Stimulated activated naive CD8-positive, alpha-beta T cell treated with anti-CD3 and anti-CD28 coated beads, Interleukin-15, Interleukin-2, amounts not matched to agents 100 ng/mL and 50 ng/mL, for 24 hours (primary cell): Measurements from ENCODE around the gene INTS2.
"Not testable (repeated sequence)": the region's sequence is repeated elsewhere in the genome, so short reads cannot be mapped to it uniquely, and the experiment has no call there.

Source experiments
- H3K27ac Mint-ChIP-seq: one replicate; pipeline ENCODE4 v1.8.0; 2021; ENCODE audit warnings: mild to moderate bottlenecking, mixed read lengths
- H3K27me3 Mint-ChIP-seq: one replicate; pipeline ENCODE4 v1.8.0; 2021; ENCODE audit warnings: mixed read lengths
- H3K36me3 Mint-ChIP-seq: one replicate; pipeline ENCODE4 v1.8.0; 2021; ENCODE audit warnings: low read depth, mixed read lengths
- H3K4me1 Mint-ChIP-seq: one replicate; pipeline ENCODE4 v1.8.0; 2021; ENCODE audit warnings: low read depth, mixed read lengths
- H3K4me3 Mint-ChIP-seq: one replicate; pipeline ENCODE4 v1.8.0; 2021; ENCODE audit warnings: mild to moderate bottlenecking, mixed read lengths
- H3K9me3 Mint-ChIP-seq: one replicate; pipeline ENCODE4 v1.8.0; 2021; ENCODE audit warnings: mixed read lengths

Gene INTS2

GRCh38 chr17:61875285-61875684 is 52.5 kb downstream of the INTS2 start:
- Mint-ChIP-seq H3K36me3 (peaks cover 59% of the 10 kb centered on the region), H3K4me1 (no peaks in the 10 kb centered on the region)

GRCh38 chr17:61874075-61874474 is 53.7 kb downstream of the INTS2 start:
- peaks cover 58% of the 10 kb centered on the region for H3K36me3 Mint-ChIP-seq
- H3K27ac Mint-ChIP-seq = peak overlapping the region; percentile 10
- no peak overlapping the region for H3K4me3 Mint-ChIP-seq
- H3K27me3 Mint-ChIP-seq = no peaks in the 10 kb centered on the region
- no peaks in the 10 kb centered on the region for H3K4me1 Mint-ChIP-seq
- H3K9me3 Mint-ChIP-seq = no peaks in the 10 kb centered on the region

More at GRCh38 chr17:61875285-61875684, 52.5 kb downstream of the INTS2 start:
- no peaks in the 10 kb centered on the region for H3K9me3 Mint-ChIP-seq
- H3K4me3 Mint-ChIP-seq = no peak overlapping the region
- no peaks in the 10 kb centered on the region for H3K27me3 Mint-ChIP-seq
- H3K27ac Mint-ChIP-seq = no peak overlapping the region

GRCh38 chr17:61872099-61872498 is 55.7 kb downstream of the INTS2 start:
- no peaks in the 10 kb centered on the region for H3K9me3 Mint-ChIP-seq
- H3K36me3 Mint-ChIP-seq = peaks cover 48% of the 10 kb centered on the region
- no peaks in the 10 kb centered on the region for H3K4me1 Mint-ChIP-seq
- H3K27ac Mint-ChIP-seq = no peak overlapping the region
- no peak overlapping the region for H3K4me3 Mint-ChIP-seq
- no peaks in the 10 kb centered on the region for H3K27me3 Mint-ChIP-seq

GRCh38 chr17:61869138-61869537 is 58.6 kb downstream of the INTS2 start:
- H3K36me3 Mint-ChIP-seq = peaks cover 37% of the 10 kb centered on the region
- no peak overlapping the region for H3K27ac Mint-ChIP-seq

GRCh38 chr17:61868074-61868473 is 59.7 kb downstream of the INTS2 start:
- no peak overlapping the region for H3K27ac Mint-ChIP-seq
- H3K9me3 Mint-ChIP-seq = no peaks in the 10 kb centered on the region
- no peak overlapping the region for H3K4me3 Mint-ChIP-seq
- H3K4me1 Mint-ChIP-seq = peaks cover 10% of the 10 kb centered on the region
- H3K27me3 Mint-ChIP-seq = no peaks in the 10 kb centered on the region
- peaks cover 30% of the 10 kb centered on the region for H3K36me3 Mint-ChIP-seq

More at GRCh38 chr17:61869138-61869537, 58.6 kb downstream of the INTS2 start:
- Mint-ChIP-seq H3K4me3 (no peak overlapping the region), H3K4me1 (peaks cover 4% of the 10 kb centered on the region), H3K9me3 (no peaks in the 10 kb centered on the region), H3K27me3 (no peaks in the 10 kb centered on the region)

GRCh38 chr17:61867033-61867432 is 60.7 kb downstream of the INTS2 start:
- H3K27me3 Mint-ChIP-seq = no peaks in the 10 kb centered on the region
- H3K4me3 Mint-ChIP-seq = no peak overlapping the region
- peaks cover 30% of the 10 kb centered on the region for H3K36me3 Mint-ChIP-seq
- no peaks in the 10 kb centered on the region for H3K9me3 Mint-ChIP-seq
- H3K27ac Mint-ChIP-seq = no peak overlapping the region
- H3K4me1 Mint-ChIP-seq = peaks cover 18% of the 10 kb centered on the region

GRCh38 chr17:61863801-61864126 is 64.0 kb downstream of the INTS2 start:
- Mint-ChIP-seq H3K36me3 (peaks cover 25% of the 10 kb centered on the region), H3K9me3 (no peaks in the 10 kb centered on the region), H3K4me3 (peak overlapping the region; percentile 96), H3K27me3 (no peaks in the 10 kb centered on the region), H3K4me1 (peaks cover 29% of the 10 kb centered on the region), H3K27ac (peak overlapping the region; percentile 92)

- H3K27me3 Mint-ChIP-seq = no peaks in the 10 kb centered on the region
- H3K36me3 Mint-ChIP-seq = peaks cover 25% of the 10 kb centered on the region
- peaks cover 29% of the 10 kb centered on the region for H3K4me1 Mint-ChIP-seq
- H3K27ac Mint-ChIP-seq = peak within 1 kb of the TSS; percentile 92
- H3K4me3 Mint-ChIP-seq = peak within 1 kb of the TSS; percentile 96
- H3K9me3 Mint-ChIP-seq = no peaks in the 10 kb centered on the region
Observed at GRCh38 chr17:61862975-61863800, 64.6 kb downstream of the INTS2 start, which contains the start of gene BRIP1. BRIP1 (minus strand) TSS chr17:61863528; CDS start chr17:61861539, 1,989 bp downstream.

GRCh38 chr17:61862105-61862574 is 65.6 kb downstream of the INTS2 start:
- H3K27me3 Mint-ChIP-seq = no peaks in the 10 kb centered on the region
- H3K4me3 Mint-ChIP-seq = peak overlapping the region; percentile 96
- H3K9me3 Mint-ChIP-seq = no peaks in the 10 kb centered on the region
- H3K4me1 Mint-ChIP-seq = peaks cover 29% of the 10 kb centered on the region
- peaks cover 19% of the 10 kb centered on the region for H3K36me3 Mint-ChIP-seq
- peak overlapping the region; percentile 92 for H3K27ac Mint-ChIP-seq

GRCh38 chr17:61860397-61860796 is 67.4 kb downstream of the INTS2 start:
- H3K4me3 Mint-ChIP-seq, H3K9me3 Mint-ChIP-seq, H3K27me3 Mint-ChIP-seq, H3K27ac Mint-ChIP-seq: not testable (repeated sequence)
- peaks cover 29% of the 10 kb centered on the region for H3K4me1 Mint-ChIP-seq
- peaks cover 24% of the 10 kb centered on the region for H3K36me3 Mint-ChIP-seq

GRCh38 chr17:61856035-61856434 is 71.7 kb downstream of the INTS2 start:
- Mint-ChIP-seq H3K4me3 (no peak overlapping the region), H3K4me1 (peaks cover 3% of the 10 kb centered on the region), H3K36me3 (peaks cover 32% of the 10 kb centered on the region), H3K27ac (no peak overlapping the region), H3K9me3 (no peaks in the 10 kb centered on the region), H3K27me3 (no peaks in the 10 kb centered on the region)

GRCh38 chr17:61852857-61853256 is 74.9 kb downstream of the INTS2 start:
- Mint-ChIP-seq H3K27ac (no peak overlapping the region), H3K4me1 (no peaks in the 10 kb centered on the region), H3K27me3 (no peaks in the 10 kb centered on the region), H3K9me3 (no peaks in the 10 kb centered on the region), H3K36me3 (peaks cover 32% of the 10 kb centered on the region), H3K4me3 (no peak overlapping the region)

GRCh38 chr17:61849674-61850073 is 78.1 kb downstream of the INTS2 start:
- H3K27me3 Mint-ChIP-seq = no peaks in the 10 kb centered on the region
- H3K36me3 Mint-ChIP-seq = peaks cover 39% of the 10 kb centered on the region
- H3K9me3 Mint-ChIP-seq = no peaks in the 10 kb centered on the region

GRCh38 chr17:61848896-61849295 is 78.9 kb downstream of the INTS2 start:
- no peaks in the 10 kb centered on the region for H3K27me3 Mint-ChIP-seq
- H3K36me3 Mint-ChIP-seq = peaks cover 40% of the 10 kb centered on the region
- no peak overlapping the region for H3K27ac Mint-ChIP-seq
- H3K4me1 Mint-ChIP-seq = no peaks in the 10 kb centered on the region
- no peak overlapping the region for H3K4me3 Mint-ChIP-seq
- no peaks in the 10 kb centered on the region for H3K9me3 Mint-ChIP-seq

More at GRCh38 chr17:61849674-61850073, 78.1 kb downstream of the INTS2 start:
- Mint-ChIP-seq H3K4me3 (no peak overlapping the region), H3K27ac (no peak overlapping the region), H3K4me1 (no peaks in the 10 kb centered on the region)

GRCh38 chr17:61848247-61848646 is 79.5 kb downstream of the INTS2 start:
- H3K36me3 Mint-ChIP-seq = peaks cover 44% of the 10 kb centered on the region
- H3K27me3 Mint-ChIP-seq = no peaks in the 10 kb centered on the region
- H3K4me1 Mint-ChIP-seq = no peaks in the 10 kb centered on the region
- no peak overlapping the region for H3K4me3 Mint-ChIP-seq
- no peaks in the 10 kb centered on the region for H3K9me3 Mint-ChIP-seq
- H3K27ac Mint-ChIP-seq = no peak overlapping the region

GRCh38 chr17:61847659-61848058 is 80.1 kb downstream of the INTS2 start:
- Mint-ChIP-seq H3K27ac (no peak overlapping the region), H3K9me3 (no peaks in the 10 kb centered on the region), H3K4me3 (no peak overlapping the region), H3K4me1 (no peaks in the 10 kb centered on the region), H3K36me3 (peaks cover 45% of the 10 kb centered on the region), H3K27me3 (no peaks in the 10 kb centered on the region)
